ENCODE data around the gene CDYL2.

- no peak for TF ChIP-seq CTCF (IDR thresholded peaks at IDR 0.05)
- no peak for TF ChIP-seq POLR2A (IDR thresholded peaks at IDR 0.05)
- TF ChIP-seq POLR2AphosphoS5 (IDR thresholded peaks at IDR 0.05) = no peak
- TF ChIP-seq EP300 (IDR thresholded peaks at IDR 0.05) = no peak
Observed at GRCh38 chr16:80703131-80704071, 101.0 kb downstream of the CDYL2 start.

Data from stomach (tissue), 4 donors.